Loucy (cell line): ENCODE data around the gene FBLN2.

Experiments
- H2AFZ ChIP-seq: fragments of 200-600 bp; sonication (generic); 2 replicates; pipeline ENCODE4 v1.6.0; 2016; ENCODE audit warnings: antibody characterized with exemption, mild to moderate bottlenecking, low read length, moderate library complexity
- H3F3A ChIP-seq: fragments of 200-600 bp; 2 replicates; pipeline ENCODE4 v1.6.0; 2016; ENCODE audit warnings: antibody characterized with exemption, low read depth, mild to moderate bottlenecking
- H3K27me3 ChIP-seq: fragments of 200-600 bp; sonication (generic); 2 replicates; pipeline ENCODE4 v1.6.1; 2014; ENCODE audit warnings: low read length, mild to moderate bottlenecking; ENCODE audit not compliant: insufficient read depth, poor library complexity, severe bottlenecking
- H3K36me3 ChIP-seq: fragments of 200-600 bp; sonication (generic); 2 replicates; pipeline ENCODE4 v1.6.1; 2016; ENCODE audit warnings: low read length; ENCODE audit not compliant: insufficient read depth
- H3K4me1 ChIP-seq: fragments of 200-600 bp; sonication (generic); 2 replicates; pipeline ENCODE4 v1.5.1; 2014; ENCODE audit warnings: low read length, mild to moderate bottlenecking; ENCODE audit not compliant: insufficient read depth, poor library complexity, severe bottlenecking
- H3K4me2 ChIP-seq: fragments of 200-600 bp; sonication (generic); 2 replicates; pipeline ENCODE4 v1.6.0; 2014; ENCODE audit warnings: antibody characterized with exemption, low read length, low read depth, mild to moderate bottlenecking; ENCODE audit not compliant: poor library complexity, severe bottlenecking
- H3K4me3 ChIP-seq: fragments of 200-600 bp; sonication (generic); 2 replicates; pipeline ENCODE4 v1.5.1; 2014; ENCODE audit warnings: low read length, mild to moderate bottlenecking, mixed read lengths; ENCODE audit not compliant: poor library complexity, severe bottlenecking
- H3K79me2 ChIP-seq: fragments of 200-600 bp; sonication (generic); 2 replicates; pipeline ENCODE4 v1.6.1; 2014; ENCODE audit warnings: low read length; ENCODE audit not compliant: insufficient read depth
- H3K9ac ChIP-seq: fragments of 200-600 bp; sonication (generic); 2 replicates; pipeline ENCODE4 v1.6.0; 2014; ENCODE audit warnings: mild to moderate bottlenecking, low read depth, low read length, moderate library complexity; ENCODE audit not compliant: poor library complexity, severe bottlenecking
- H3K9me2 ChIP-seq: fragments of 200-600 bp; sonication (generic); replicated peaks from 2 replicates; pipeline ENCODE4 v1.6.1; 2016; ENCODE audit warnings: low read depth, low read length, mixed read lengths
- H3K9me3 ChIP-seq: fragments of 200-600 bp; sonication (generic); 2 replicates; pipeline ENCODE4 v1.6.1; 2014; ENCODE audit warnings: mild to moderate bottlenecking, antibody characterized with exemption, low read length, low read depth; ENCODE audit not compliant: insufficient read depth
- H4K20me1 ChIP-seq: fragments of 200-600 bp; sonication (generic); 2 replicates; pipeline ENCODE4 v1.6.0; 2014; ENCODE audit warnings: antibody characterized with exemption, low read length, mild to moderate bottlenecking; ENCODE audit not compliant: insufficient read depth, poor library complexity, severe bottlenecking
- CTCF ChIP-seq: fragments of 200-600 bp; sonication (generic); conservative IDR thresholded peaks from 2 replicates; pipeline ENCODE4 v1.5.1; 2014; ENCODE audit warnings: mild to moderate bottlenecking, antibody characterized with exemption, low read length
- EZH2phosphoT487 ChIP-seq: fragments of 200-600 bp; IDR thresholded peaks from 2 replicates; pipeline ENCODE4 v1.6.1; 2018; ENCODE audit warnings: antibody characterized with exemption, mild to moderate bottlenecking, moderate library complexity, borderline replicate concordance

FBLN2 gene

GRCh38 chr3:13542142-13542541 lies 6.8 kb upstream of the FBLN2 start:
- Histone ChIP-seq H3K4me1 (peaks cover 28% of the 10 kb centered on the region), H3K9me3 (no peaks in the 10 kb centered on the region), H3K4me3 (no peak overlapping the region), H3K27me3 (no peaks in the 10 kb centered on the region), H3K9me2 (no peaks in the 10 kb centered on the region), H4K20me1 (no peaks in the 10 kb centered on the region), H3K36me3 (no peaks in the 10 kb centered on the region), H3K4me2 (no peak overlapping the region), H3K79me2 (no peaks in the 10 kb centered on the region), H2AFZ (no peak overlapping the region), H3K9ac (no peak overlapping the region), H3F3A (no peaks in the 10 kb centered on the region)
- no peak for TF ChIP-seq CTCF
- TF ChIP-seq EZH2phosphoT487: no peak

GRCh38 chr3:13543253-13543652 lies 5.7 kb upstream of the FBLN2 start:
- Histone ChIP-seq H3K4me3 (no peak overlapping the region), H4K20me1 (no peaks in the 10 kb centered on the region), H3K27me3 (no peaks in the 10 kb centered on the region), H3K9me3 (no peaks in the 10 kb centered on the region), H3K36me3 (no peaks in the 10 kb centered on the region), H3K4me2 (no peak overlapping the region), H2AFZ (no peak overlapping the region), H3K4me1 (peaks cover 28% of the 10 kb centered on the region), H3K9me2 (no peaks in the 10 kb centered on the region), H3K9ac (no peak overlapping the region), H3K79me2 (no peaks in the 10 kb centered on the region), H3F3A (no peaks in the 10 kb centered on the region)
- TF ChIP-seq CTCF: no peak
- no peak for TF ChIP-seq EZH2phosphoT487

- no peaks in the 10 kb centered on the region for H3K79me2 ChIP-seq
- H3K9me3 ChIP-seq: no peaks in the 10 kb centered on the region
- no peaks in the 10 kb centered on the region for H4K20me1 ChIP-seq
- no peaks in the 10 kb centered on the region for H3F3A ChIP-seq
- H3K9me2 ChIP-seq: no peaks in the 10 kb centered on the region
- TF ChIP-seq CTCF (no peak), EZH2phosphoT487 (no peak)
- no peak overlapping the region for H2AFZ ChIP-seq
- peak overlapping the region; percentile 45 for H3K9ac ChIP-seq
- H3K4me3 ChIP-seq: peak overlapping the region; percentile 27
- H3K4me1 ChIP-seq: peaks cover 28% of the 10 kb centered on the region
- H3K36me3 ChIP-seq: no peaks in the 10 kb centered on the region
- no peaks in the 10 kb centered on the region for H3K27me3 ChIP-seq
- peak overlapping the region; percentile 62 for H3K4me2 ChIP-seq
Measured at GRCh38 chr3:13544293-13544831, 4.6 kb upstream of the FBLN2 start.
